Keratinocyte (primary cell): ENCODE results near the gene FMN2. TPM values are rescaled to one million over a fixed set of nuclear protein-coding genes. Genes with fewer than 3 reads are reported as not detected.

Experiments used
- DNase-seq: peaks from one replicate; pipeline ENCODE4 v3.0.0-alpha.2; 2011; ENCODE audit warnings: low read depth, missing footprints, low spot score
- FAIRE-seq: peaks from 2 replicates; lab custom pipeline; 2011; peaks lifted over from hg19 to GRCh38; lab: Jason Lieb, UNC
- H2AFZ ChIP-seq: 2 replicates; pipeline ENCODE4 v1.6.0; 2012; ENCODE audit warnings: low read length, control low read depth, inconsistent platforms; ENCODE audit not compliant: control insufficient read depth
- H3K27ac ChIP-seq: 2 replicates; pipeline ENCODE4 v1.5.1; 2011; ENCODE audit warnings: low read length; ENCODE audit not compliant: control insufficient read depth, insufficient read depth
- H3K27me3 ChIP-seq: 3 replicates; pipeline ENCODE4 v1.6.0; 2011; ENCODE audit warnings: low read length; ENCODE audit not compliant: control insufficient read depth, insufficient read depth; ENCODE audit errors: extremely low read depth
- H3K36me3 ChIP-seq, 2 experiments: 2 replicates in 1 of 2; 3 replicates in 1 of 2; pipeline ENCODE4 v1.5.1; 2011; ENCODE audit warnings: low read length in 2 of 2, mild to moderate bottlenecking in 1 of 2; ENCODE audit not compliant: control insufficient read depth in 2 of 2, insufficient read depth in 2 of 2; ENCODE audit errors: extremely low read depth in 1 of 2
- H3K4me1 ChIP-seq: 3 replicates; pipeline ENCODE4 v1.5.1; 2011; ENCODE audit warnings: low read length; ENCODE audit not compliant: control insufficient read depth, insufficient read depth; ENCODE audit errors: extremely low read depth
- H3K4me2 ChIP-seq: 3 replicates; pipeline ENCODE4 v1.6.0; 2011; ENCODE audit warnings: low read depth, low read length; ENCODE audit not compliant: control insufficient read depth, insufficient read depth; ENCODE audit errors: extremely low read depth
- H3K4me3 ChIP-seq, 3 experiments: fragments of 200-600 bp in 1 of 3; sonication (generic) in 1 of 3; 2 replicates in 2 of 3; 3 replicates in 1 of 3; pipeline ENCODE4 v1.5.1; 2011 to 2016; ENCODE audit warnings: low read length in 3 of 3, mild to moderate bottlenecking in 3 of 3, control low read depth in 2 of 3, inconsistent platforms in 1 of 3, low read depth in 1 of 3, mixed read lengths in 1 of 3, mixed run types in 1 of 3, moderate library complexity in 1 of 3; ENCODE audit not compliant: control insufficient read depth in 2 of 3, insufficient read depth in 2 of 3; ENCODE audit errors: extremely low read depth in 1 of 3
- H3K79me2 ChIP-seq: 2 replicates; pipeline ENCODE4 v1.6.0; 2012; ENCODE audit warnings: low read length; ENCODE audit not compliant: control insufficient read depth, insufficient read depth
- H3K9ac ChIP-seq: 3 replicates; pipeline ENCODE4 v1.6.0; 2011; ENCODE audit warnings: low read length; ENCODE audit not compliant: control insufficient read depth, insufficient read depth; ENCODE audit errors: extremely low read depth
- H3K9me1 ChIP-seq: 3 replicates; pipeline ENCODE4 v1.6.0; 2011; ENCODE audit warnings: low read length; ENCODE audit not compliant: control insufficient read depth, insufficient read depth; ENCODE audit errors: extremely low read depth
- H3K9me3 ChIP-seq: 2 replicates; pipeline ENCODE4 v1.5.1; 2012; ENCODE audit warnings: low read depth, low read length; ENCODE audit not compliant: control insufficient read depth
- H4K20me1 ChIP-seq: 3 replicates; pipeline ENCODE4 v1.6.0; 2011; ENCODE audit warnings: low read length; ENCODE audit not compliant: control insufficient read depth, insufficient read depth; ENCODE audit errors: extremely low read depth
- EZH2 ChIP-seq: IDR thresholded peaks from one replicate; pipeline ENCODE4 v1.6.1; 2012; ENCODE audit warnings: inconsistent platforms, mild to moderate bottlenecking, low read length, moderate library complexity
- dilution Hi-C: fragments of 300-500 bp; cut with MboI; formaldehyde crosslinking; loops from one replicate; pipeline ENCODE4 v1.7.0; 2020; ENCODE audit warnings: low sequenced_read_pairs; ENCODE audit not compliant: extremely low pct_ligation_motif_present
- polyA plus RNA-seq, 5 experiments: library from polyadenylated mRNA; depleted of rRNA in 3 of 5; stranded (reverse) in 3 of 5; stranded (forward) in 1 of 5; unstranded in 1 of 5; fragments of >200 nt; gene quantifications; 1 replicate in 1 of 5; 2 replicates in 3 of 5; 3 replicates in 1 of 5; pipeline versions ENCODE4 v1.2.1 to v1.2.3, GENCODE V29; 2011 to 2012; ENCODE audit warnings: missing spikeins in 2 of 5, low read depth in 1 of 5, low replicate concordance in 1 of 5
- TF ChIP-seq, protein P1 (sequence below), 3 experiments: IDR thresholded peaks in 1 of 3; conservative IDR thresholded peaks in 1 of 3; optimal IDR thresholded peaks in 1 of 3; 2 replicates in 2 of 3; 3 replicates in 1 of 3; pipeline versions ENCODE3 to v1.5.1; 2011; ENCODE audit warnings: low read length in 3 of 3, mild to moderate bottlenecking in 3 of 3, moderate library complexity in 2 of 3, control low read depth in 1 of 3, inconsistent platforms in 1 of 3; ENCODE audit not compliant: insufficient read depth in 2 of 3; ENCODE audit errors: extremely low read depth in 1 of 3

FMN2 gene
- polyA plus RNA-seq, 1 donor (not counting 4 experiments of a cell fraction or from before 2014, with no cell fraction given): not detected

DNA sequence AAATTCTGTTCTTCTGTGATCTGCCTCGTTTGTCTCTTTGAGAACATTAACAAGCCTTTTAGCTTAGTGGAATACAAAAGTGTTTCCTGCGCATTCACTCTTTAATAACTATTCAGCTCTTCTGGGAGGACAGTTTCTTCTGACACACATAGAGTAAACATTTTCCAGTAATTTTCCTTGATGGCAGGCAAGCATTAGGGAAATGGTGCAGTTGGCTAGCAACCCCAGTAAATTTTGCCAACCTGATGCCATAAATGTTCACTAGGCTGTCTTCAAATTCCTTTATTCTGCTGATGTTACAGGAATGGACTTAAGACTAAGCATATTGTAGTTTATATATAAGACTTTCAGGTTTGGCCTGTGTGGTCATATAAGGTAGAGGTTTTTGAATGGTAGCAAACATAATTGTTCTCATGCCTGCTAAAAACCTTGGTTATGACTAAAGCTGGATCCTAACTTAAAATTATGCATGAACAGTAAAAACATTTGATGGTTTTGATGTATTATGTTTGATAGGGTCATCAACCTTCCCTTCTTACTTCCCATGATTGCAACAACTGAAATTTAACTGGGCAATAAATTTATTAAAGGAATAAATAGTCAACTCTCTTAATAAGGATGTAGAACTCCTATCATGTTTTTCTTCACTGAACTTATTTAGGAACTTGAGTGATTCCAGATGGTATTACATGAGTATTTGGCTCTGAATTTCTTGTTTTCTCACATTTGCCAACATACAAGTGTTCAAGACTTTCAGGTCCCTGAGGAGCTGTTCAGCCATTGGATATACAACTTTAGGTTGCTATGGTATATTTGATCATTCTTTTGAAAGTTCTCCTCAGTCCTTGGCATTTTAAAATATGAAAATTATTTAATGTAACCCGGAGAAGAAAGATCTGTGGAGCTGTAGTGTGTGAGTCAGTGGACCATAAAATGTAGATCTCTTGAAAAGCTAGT, 223.4 kb downstream of the FMN2 start:
- Histone ChIP-seq H3K9ac (no peak overlapping the region), H3K36me3 (no peaks in the 10 kb centered on the region), H3K9me3 (no peaks in the 10 kb centered on the region), H3K27ac (no peak overlapping the region), H3K4me2 (no peak overlapping the region), H3K4me3 (no peak overlapping the region), H3K9me1 (no peaks in the 10 kb centered on the region), H3K79me2 (no peaks in the 10 kb centered on the region), H4K20me1 (no peaks in the 10 kb centered on the region), H3K27me3 (no peaks in the 10 kb centered on the region), H3K4me1 (no peaks in the 10 kb centered on the region), H2AFZ (no peak overlapping the region)
- no peak for FAIRE-seq
- dilution Hi-C loops: no loop called here
- DNase-seq: no peak
- TF ChIP-seq, protein P1, sequence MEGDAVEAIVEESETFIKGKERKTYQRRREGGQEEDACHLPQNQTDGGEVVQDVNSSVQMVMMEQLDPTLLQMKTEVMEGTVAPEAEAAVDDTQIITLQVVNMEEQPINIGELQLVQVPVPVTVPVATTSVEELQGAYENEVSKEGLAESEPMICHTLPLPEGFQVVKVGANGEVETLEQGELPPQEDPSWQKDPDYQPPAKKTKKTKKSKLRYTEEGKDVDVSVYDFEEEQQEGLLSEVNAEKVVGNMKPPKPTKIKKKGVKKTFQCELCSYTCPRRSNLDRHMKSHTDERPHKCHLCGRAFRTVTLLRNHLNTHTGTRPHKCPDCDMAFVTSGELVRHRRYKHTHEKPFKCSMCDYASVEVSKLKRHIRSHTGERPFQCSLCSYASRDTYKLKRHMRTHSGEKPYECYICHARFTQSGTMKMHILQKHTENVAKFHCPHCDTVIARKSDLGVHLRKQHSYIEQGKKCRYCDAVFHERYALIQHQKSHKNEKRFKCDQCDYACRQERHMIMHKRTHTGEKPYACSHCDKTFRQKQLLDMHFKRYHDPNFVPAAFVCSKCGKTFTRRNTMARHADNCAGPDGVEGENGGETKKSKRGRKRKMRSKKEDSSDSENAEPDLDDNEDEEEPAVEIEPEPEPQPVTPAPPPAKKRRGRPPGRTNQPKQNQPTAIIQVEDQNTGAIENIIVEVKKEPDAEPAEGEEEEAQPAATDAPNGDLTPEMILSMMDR (optimal IDR thresholded peaks at IDR 0.05 in 1 of 3, IDR thresholded peaks at IDR 0.05 in 1 of 3, conservative IDR thresholded peaks at IDR 0.05 in 1 of 3; ENCODE audit: extremely low read depth in 1 of 3, insufficient read depth in 2 of 3, low read length in 3 of 3): no peak
- no peak for TF ChIP-seq EZH2

DNA sequence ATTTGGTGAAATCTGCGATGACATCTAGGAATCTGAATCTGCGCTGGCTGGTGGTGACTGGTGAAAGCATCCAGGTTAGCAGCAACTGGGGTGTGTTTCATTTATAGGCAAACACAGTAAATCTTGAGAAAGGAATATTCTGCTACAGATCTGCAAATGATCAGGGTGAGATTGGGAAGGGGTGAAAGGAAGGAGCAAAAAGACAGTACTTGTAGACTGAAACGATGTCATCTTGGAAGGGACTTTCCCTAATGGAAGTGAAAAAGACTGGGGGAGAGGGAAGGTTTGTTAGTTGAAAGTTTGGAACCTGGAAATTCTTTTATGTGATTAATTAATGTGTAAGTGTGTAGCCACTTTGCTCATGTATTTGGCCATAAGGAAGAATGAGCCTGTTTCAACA, 228.3 kb downstream of the FMN2 start:
- Histone ChIP-seq H3K27me3 (no peaks in the 10 kb centered on the region), H3K9me3 (no peaks in the 10 kb centered on the region), H3K4me1 (no peaks in the 10 kb centered on the region), H3K4me2 (no peak overlapping the region), H4K20me1 (no peaks in the 10 kb centered on the region), H2AFZ (no peak overlapping the region), H3K79me2 (no peaks in the 10 kb centered on the region), H3K9me1 (no peaks in the 10 kb centered on the region), H3K4me3 (no peak overlapping the region), H3K36me3 (no peaks in the 10 kb centered on the region), H3K9ac (no peak overlapping the region), H3K27ac (no peak overlapping the region)
- dilution Hi-C loops: no loop called here
- TF ChIP-seq EZH2: no peak
- TF ChIP-seq, protein P1 (optimal IDR thresholded peaks at IDR 0.05 in 1 of 3, IDR thresholded peaks at IDR 0.05 in 1 of 3, conservative IDR thresholded peaks at IDR 0.05 in 1 of 3; ENCODE audit: extremely low read depth in 1 of 3, insufficient read depth in 2 of 3, low read length in 3 of 3): no peak
- DNase-seq: no peak
- no peak for FAIRE-seq
